Activated T-cell treated with anti-CD3 and anti-CD28 coated beads for 4 hours (primary cell): ENCODE measurements around the gene FBLN7.
"Not testable (repeated sequence)": the region's sequence is repeated elsewhere in the genome, so short reads cannot be mapped to it uniquely, and the experiment has no call there.

Source experiments
- DNase-seq: peaks from one replicate; pipeline ENCODE4 v3.0.0-alpha.2; 2020

The FBLN7 gene

GRCh38 chr2:112187046-112187715, 49.0 kb downstream of the FBLN7 start:
- DNase-seq, result no peak

- DNase-seq, result peak; percentile 70
Measured at GRCh38 chr2:112187805-112188596, 49.8 kb downstream of the FBLN7 start.

DNA sequence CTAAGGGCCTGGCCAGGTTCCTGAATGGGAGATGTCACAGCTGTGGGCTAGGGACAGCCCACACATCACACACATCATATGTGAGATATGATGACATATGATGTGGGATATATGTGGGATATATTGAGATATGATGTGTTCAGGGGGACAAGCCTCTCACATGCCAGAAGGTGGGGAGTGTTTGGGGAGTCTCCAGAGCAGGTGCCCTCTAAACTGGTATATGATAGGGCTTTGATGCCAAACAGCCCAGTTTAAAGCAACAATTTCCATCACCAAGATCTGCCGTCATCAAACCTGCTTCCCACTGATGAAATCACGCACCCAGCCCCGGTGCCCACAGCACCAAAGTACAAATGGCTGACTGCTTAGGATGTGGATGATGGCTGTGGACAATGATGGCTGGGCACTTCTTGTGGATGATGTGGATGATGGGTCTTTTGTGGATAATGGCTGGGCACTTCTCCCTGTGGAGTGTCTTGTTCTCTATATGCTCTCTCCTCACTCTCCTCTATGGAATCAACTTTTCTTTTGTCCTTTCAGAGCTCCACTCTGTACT, 50.9 kb downstream of the FBLN7 start:
- no peak for DNase-seq

DNA sequence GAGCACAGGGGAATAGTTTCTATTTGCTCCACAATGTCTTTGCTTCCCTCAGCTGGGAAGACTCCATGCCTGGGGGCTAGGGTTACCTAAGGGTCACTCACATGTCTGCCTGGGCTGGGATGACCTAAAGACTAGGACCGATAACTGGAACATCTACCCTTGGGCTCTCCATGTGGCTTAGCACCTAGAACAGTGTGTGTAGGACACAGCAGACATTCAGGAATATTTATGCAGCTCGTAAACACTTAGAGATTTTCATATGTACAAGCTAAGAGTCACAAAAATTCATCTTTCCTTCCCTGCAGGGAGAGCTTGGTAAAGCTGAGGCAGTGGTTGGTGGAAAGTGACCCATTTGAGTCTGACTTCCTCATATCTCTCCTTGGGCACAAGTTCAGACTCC, 55.8 kb downstream of the FBLN7 start:
- no peak for DNase-seq

GRCh38 chr2:112194482-112194881, 56.3 kb downstream of the FBLN7 start:
- no peak for DNase-seq

- no peak for DNase-seq
Measured at GRCh38 chr2:112195167-112195766, 57.1 kb downstream of the FBLN7 start.

DNA sequence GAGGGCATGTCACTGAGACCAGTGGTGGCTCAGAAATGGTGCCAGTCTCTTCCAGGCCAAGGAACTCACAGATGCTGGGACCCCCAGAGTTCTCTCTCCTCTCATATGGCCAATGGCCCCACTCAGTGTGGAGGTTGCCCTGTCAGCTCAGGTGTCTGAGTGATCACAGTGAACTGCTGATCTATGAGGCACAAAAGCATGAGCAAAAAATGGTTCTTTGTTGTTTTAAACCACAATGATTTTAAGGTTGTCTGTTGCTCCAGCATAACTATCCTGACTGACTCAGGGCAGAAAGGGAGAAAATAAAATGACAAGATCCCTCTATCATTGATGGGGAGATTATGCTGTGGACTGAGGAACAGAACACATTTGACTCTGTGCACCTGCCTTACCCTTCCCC, 57.8 kb downstream of the FBLN7 start:
- no peak for DNase-seq

GRCh38 chr2:112197868-112198267, 59.7 kb downstream of the FBLN7 start:
- DNase-seq, result no peak

DNA sequence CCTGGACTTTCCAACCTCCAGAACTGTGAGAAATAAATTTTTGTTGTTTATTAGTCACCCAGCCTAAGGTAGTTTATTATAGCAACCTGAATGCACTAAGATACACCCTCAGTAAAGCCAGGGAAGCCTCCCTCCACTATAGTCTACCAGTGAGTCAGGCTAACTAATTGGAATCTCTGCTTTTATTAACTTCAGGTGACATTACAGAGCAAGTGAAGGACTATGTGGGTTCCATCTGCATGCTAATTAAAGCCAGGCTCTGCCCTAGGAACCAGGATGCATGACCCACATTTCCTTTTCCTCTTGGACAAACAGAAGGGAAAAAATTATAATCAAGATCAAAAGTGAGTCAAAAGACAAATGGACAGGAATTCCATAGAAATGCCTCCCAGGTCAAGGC, 60.6 kb downstream of the FBLN7 start:
- DNase-seq, result no peak

DNA sequence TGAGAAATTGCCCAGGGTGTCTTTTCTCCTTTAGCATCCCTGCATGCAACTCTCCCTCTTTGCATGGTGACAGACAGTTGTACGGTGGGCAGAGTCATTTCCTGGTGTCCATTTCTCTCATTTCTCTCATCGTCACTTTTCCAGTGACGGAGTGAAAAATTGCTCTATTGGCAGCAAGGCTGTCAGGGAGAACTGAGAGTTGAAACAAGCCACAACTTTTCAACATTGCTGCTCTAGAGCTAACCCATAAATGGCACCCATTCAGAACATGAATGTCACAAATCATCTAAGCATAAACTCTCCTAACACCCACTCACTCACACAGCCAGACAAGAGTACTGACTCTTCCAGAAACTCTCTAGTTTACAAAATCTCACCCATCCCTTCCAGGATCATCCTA, 61.0 kb downstream of the FBLN7 start:
- DNase-seq, result no peak

DNA sequence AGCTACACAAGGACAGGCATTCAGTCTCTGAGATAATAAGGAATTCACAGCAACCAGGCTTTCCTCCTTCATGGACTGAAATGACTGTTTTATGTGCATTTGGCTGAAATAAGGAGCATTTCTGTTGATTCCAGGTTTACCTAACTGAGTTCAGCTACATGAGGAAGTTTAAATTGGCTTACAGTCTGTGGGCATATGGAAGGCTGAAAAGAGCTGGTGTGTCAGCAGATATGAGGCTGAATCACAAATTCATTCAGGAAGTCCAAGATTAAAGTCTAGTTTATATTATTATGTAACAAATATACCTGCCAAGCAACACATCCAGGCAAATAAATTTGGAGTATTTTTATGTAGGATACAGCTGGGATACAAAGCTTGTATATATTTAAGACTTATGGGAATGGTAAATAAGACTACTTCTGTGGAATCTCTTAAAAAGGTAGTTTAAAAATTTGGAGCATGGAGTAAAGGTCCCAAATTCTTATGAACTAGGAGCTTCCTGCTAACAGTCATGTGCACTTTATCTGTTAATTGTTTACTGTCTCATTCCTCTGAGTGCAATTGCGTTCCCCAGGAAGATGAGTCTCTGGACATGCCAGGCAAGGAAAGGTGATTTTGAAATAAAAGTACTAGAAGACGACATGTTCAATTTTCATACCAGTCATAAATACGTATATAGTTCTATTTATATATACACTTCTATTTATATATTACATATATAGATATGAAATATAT, 63.7 kb downstream of the FBLN7 start:
- DNase-seq, result no peak

DNA sequence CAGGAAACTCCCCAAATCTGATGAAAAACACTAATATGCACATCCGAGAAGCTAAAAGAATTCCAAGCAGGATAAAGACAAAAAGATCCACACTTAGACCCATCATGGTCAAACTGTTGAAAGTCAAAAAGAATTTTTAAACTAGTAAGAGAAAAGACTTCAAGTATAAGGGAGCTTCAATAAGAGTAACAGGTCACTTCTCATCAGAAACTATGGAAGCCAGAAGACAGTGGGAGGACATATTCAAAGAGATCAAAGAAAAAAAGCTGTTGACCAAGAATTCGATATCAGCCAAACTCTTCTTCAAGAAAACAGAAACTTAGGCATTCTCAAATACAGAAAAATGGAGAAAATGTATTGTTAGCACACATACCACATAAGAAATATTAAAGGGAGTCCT, 66.2 kb downstream of the FBLN7 start:
- no peak for DNase-seq

- not testable (repeated sequence) for DNase-seq
Measured at GRCh38 chr2:112207905-112208304, 69.7 kb downstream of the FBLN7 start.

DNA sequence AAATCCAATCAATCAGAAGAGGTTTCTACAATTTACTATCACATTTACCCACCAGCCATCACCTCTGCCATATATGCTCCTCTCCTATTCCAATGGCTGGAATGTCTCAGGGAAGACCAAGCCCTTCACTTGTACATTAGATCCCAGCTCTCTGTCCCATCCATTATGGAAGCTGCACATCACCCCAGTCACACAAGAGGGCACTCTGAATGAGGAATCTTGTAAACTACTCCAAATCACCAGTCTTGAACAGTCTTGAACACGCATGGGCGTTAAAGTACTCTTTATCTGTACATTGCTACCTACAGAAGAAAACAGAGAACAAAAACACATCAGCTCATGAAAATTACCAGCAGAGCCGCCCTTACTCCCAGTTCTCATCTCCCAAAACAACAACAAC, 78.0 kb downstream of the FBLN7 start:
- no peak for DNase-seq

DNA sequence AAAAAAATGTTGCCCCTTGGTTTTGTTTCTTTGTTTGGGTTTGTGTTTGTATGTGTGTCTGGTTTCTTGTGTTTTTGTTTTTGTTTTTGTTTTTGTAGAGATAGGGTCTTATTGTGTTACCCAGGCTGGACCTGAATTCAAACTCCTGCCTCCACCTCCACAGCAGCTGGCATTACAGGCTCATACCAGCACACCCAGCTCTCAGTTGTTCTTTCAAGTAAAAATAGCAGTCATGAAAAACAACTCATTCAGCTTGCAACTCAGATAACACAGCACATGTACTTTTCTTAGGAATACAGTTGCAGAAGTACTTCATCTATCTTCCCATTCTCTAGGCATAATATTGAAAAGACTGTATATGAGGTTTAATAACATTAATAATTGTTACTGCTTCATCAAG, 79.7 kb downstream of the FBLN7 start:
- DNase-seq, result no peak

- no peak for DNase-seq
Measured at GRCh38 chr2:112220186-112220585, 82.0 kb downstream of the FBLN7 start.

DNA sequence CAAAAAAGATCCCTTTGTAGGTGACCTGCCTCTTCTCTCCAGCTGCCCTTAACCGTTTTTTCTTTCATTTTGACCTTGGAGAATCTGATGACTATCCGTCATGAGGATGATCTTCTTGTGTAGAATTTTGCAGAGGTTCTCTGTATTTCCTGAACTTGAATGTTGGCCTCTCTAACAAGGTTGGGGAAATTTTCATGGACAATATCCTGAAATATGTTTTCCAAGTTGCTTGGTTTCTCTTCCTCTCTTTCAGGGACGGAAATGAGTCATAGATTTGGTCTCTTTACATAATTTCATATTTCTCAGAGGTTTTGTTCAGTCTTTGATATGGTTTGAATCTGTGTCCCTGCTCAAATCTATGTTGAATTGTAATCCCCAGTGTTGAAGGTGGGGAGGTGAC, 82.6 kb downstream of the FBLN7 start:
- DNase-seq, result no peak

GRCh38 chr2:112229348-112229747, 91.2 kb downstream of the FBLN7 start:
- no peak for DNase-seq

DNA sequence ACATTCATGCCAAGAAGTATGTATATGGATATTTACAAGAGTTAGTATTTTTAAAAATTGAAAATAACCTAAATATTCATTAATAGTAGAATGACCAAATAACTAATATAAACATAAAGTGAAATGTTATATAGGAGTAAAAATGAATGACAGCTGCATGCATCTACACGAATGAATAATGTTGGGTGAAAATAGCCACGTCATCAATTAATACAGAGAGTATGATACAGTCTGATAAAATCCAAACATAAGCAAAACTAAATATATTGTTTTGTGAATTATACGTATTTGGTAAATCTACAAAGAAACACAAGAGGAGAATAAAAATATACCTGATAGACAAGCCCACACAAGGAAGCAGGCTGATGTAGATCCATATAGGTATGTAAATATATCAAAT, 92.2 kb downstream of the FBLN7 start:
- DNase-seq, result no peak
